Effector memory CD4-positive, alpha-beta T cell (primary cell): ENCODE measurements around the gene ST13.
"Not testable (repeated sequence)": the region's sequence is repeated elsewhere in the genome, so short reads cannot be mapped to it uniquely, and the experiment has no call there.

Experiments used
- DNase-seq, 3 donors: peaks; one replicate each; pipeline ENCODE4 v3.0.0-alpha.2; 2020
- H3K27ac ChIP-seq: 2 replicates; pipeline ENCODE4 v1.7.0; 2013; ENCODE audit warnings: mild to moderate bottlenecking, low read length, moderate library complexity; ENCODE audit not compliant: insufficient read depth, poor library complexity, severe bottlenecking
- H3K27me3 ChIP-seq: replicated peaks from 2 replicates; pipeline ENCODE4 v1.7.0; 2013; ENCODE audit warnings: mild to moderate bottlenecking, low read length; ENCODE audit not compliant: insufficient read depth, control insufficient read depth, poor library complexity, severe bottlenecking
- H3K36me3 ChIP-seq: 2 replicates; pipeline ENCODE4 v1.7.0; 2013; ENCODE audit warnings: mild to moderate bottlenecking, low read length, moderate library complexity; ENCODE audit not compliant: control insufficient read depth, insufficient read depth
- H3K4me1 ChIP-seq: 2 replicates; pipeline ENCODE4 v1.7.0; 2013; ENCODE audit warnings: low read length, mild to moderate bottlenecking; ENCODE audit not compliant: control insufficient read depth, insufficient read depth, poor library complexity, severe bottlenecking
- H3K4me3 ChIP-seq: 2 replicates; pipeline ENCODE4 v1.7.0; 2013; ENCODE audit warnings: low read length, low read depth, mild to moderate bottlenecking; ENCODE audit not compliant: insufficient read depth, poor library complexity, severe bottlenecking
- H3K9me3 ChIP-seq: 2 replicates; pipeline ENCODE4 v1.7.0; 2013; ENCODE audit warnings: mild to moderate bottlenecking, low read length, moderate library complexity; ENCODE audit not compliant: control insufficient read depth

The ST13 gene

GRCh38 chr22:40792451-40792850 is 64.0 kb downstream of the ST13 start:
- Histone ChIP-seq H3K36me3 (peaks cover 19% of the 10 kb centered on the region), H3K4me3 (no peak overlapping the region), H3K27ac (no peak overlapping the region), H3K27me3 (no peaks in the 10 kb centered on the region), H3K4me1 (no peaks in the 10 kb centered on the region), H3K9me3 (no peaks in the 10 kb centered on the region)
- no peak for DNase-seq

GRCh38 chr22:40791241-40791640 is 65.2 kb downstream of the ST13 start:
- H3K27me3 ChIP-seq: no peaks in the 10 kb centered on the region
- no peak overlapping the region for H3K4me3 ChIP-seq
- no peak overlapping the region for H3K27ac ChIP-seq
- no peaks in the 10 kb centered on the region for H3K4me1 ChIP-seq
- H3K9me3 ChIP-seq: no peaks in the 10 kb centered on the region
- DNase-seq: no peak
- peaks cover 17% of the 10 kb centered on the region for H3K36me3 ChIP-seq

- no peak overlapping the region for H3K27ac ChIP-seq
- no peak for DNase-seq
- H3K4me1 ChIP-seq: no peaks in the 10 kb centered on the region
- H3K4me3 ChIP-seq: no peak overlapping the region
- H3K36me3 ChIP-seq: peaks cover 17% of the 10 kb centered on the region
- no peaks in the 10 kb centered on the region for H3K27me3 ChIP-seq
- H3K9me3 ChIP-seq: no peaks in the 10 kb centered on the region
Observed at GRCh38 chr22:40789131-40789530, 67.3 kb downstream of the ST13 start.

- no peaks in the 10 kb centered on the region for H3K9me3 ChIP-seq
- no peak overlapping the region for H3K4me3 ChIP-seq
- no peak overlapping the region for H3K27ac ChIP-seq
- peaks cover 11% of the 10 kb centered on the region for H3K36me3 ChIP-seq
- no peaks in the 10 kb centered on the region for H3K4me1 ChIP-seq
- no peaks in the 10 kb centered on the region for H3K27me3 ChIP-seq
- no peak for DNase-seq
Observed at GRCh38 chr22:40782521-40782920, 73.9 kb downstream of the ST13 start.

GRCh38 chr22:40781749-40782148 is 74.7 kb downstream of the ST13 start:
- H3K9me3 ChIP-seq, DNase-seq, H3K27ac ChIP-seq, H3K4me1 ChIP-seq, H3K4me3 ChIP-seq, H3K27me3 ChIP-seq: not testable (repeated sequence)
- peaks cover 16% of the 10 kb centered on the region for H3K36me3 ChIP-seq
